GM19397 (cell line): ENCODE results near the gene CFAP221.

ENCODE experiments used
- ATAC-seq: cut with Tn5 transposase; IDR thresholded peaks from one replicate; pipeline ENCODE4 v1.9.1; 2021; ENCODE audit warnings: mild to moderate bottlenecking, moderate library complexity; ENCODE audit not compliant: unreplicated experiment

Gene CFAP221

GRCh38 chr2:119674711-119675500 is 130.7 kb downstream of the CFAP221 start:
- no peak for ATAC-seq

DNA sequence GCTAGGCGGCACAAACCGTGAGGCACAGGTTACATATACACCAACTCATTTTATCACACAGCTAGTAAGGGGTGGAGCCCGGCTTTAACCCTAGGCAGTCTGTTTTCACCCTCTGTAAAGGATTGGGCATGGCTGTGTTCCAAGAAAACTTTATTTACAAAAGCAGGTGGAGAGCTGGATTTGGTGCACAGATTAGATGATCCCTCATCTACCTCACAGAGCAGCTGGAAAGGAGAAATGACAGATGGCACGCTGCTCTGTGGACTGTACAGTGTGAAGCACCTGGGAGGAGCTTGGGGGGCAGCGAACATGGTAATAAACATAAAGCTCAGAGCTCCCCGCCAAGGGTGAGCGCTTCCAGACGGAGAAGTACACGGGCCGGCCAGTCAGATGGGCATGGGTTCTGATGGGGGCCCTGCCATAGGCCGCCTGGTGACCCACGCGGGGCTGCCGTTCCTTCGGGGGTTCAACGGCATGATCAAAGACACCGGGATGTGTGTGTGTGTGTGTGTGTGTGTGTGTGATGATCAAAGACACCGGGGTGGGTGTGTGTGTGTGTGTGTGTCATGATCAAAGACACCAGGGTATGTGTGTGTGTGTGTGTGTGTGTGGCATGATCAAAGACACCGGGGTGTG is 133.9 kb downstream of the CFAP221 start:
- ATAC-seq: no peak

- no peak for ATAC-seq
Observed at GRCh38 chr2:119679526-119679837, 135.2 kb downstream of the CFAP221 start.

GRCh38 chr2:119679846-119680245 is 135.6 kb downstream of the CFAP221 start:
- ATAC-seq: no peak

DNA sequence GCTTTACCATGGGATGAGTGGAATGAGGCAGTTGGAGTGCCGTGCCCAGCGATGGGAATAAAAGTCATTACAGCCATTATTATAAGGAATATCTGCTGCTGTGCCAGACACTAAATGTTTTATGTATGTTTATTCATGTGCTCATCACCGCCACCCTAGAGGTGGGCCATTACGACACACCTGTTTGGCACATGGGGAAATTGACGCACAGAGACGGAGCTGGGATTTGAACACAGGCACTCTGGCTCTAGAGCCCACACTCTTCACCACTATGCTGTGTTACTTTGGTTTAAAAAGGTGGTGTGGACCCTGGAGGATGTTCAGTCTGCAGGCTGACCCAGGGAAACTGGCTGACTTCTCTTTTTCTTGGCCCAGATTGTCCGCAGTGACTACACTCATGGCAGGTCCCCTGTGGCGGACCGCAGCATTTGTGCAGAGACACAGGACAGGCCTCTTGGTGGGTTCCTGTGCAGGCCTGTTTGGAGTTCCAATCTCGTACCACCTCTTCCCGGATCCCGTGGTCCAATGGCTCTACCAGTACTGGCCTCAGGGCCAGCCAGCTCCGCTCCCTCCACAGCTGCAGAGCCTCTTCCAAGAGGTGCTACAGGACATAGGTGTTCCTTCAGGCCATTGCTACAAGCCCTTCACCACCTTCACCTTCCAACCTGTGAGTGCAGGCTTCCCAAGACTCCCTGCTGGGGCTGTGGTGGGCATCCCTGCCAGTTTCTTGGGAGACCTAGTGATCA is 136.4 kb downstream of the CFAP221 start:
- ATAC-seq: no peak

DNA sequence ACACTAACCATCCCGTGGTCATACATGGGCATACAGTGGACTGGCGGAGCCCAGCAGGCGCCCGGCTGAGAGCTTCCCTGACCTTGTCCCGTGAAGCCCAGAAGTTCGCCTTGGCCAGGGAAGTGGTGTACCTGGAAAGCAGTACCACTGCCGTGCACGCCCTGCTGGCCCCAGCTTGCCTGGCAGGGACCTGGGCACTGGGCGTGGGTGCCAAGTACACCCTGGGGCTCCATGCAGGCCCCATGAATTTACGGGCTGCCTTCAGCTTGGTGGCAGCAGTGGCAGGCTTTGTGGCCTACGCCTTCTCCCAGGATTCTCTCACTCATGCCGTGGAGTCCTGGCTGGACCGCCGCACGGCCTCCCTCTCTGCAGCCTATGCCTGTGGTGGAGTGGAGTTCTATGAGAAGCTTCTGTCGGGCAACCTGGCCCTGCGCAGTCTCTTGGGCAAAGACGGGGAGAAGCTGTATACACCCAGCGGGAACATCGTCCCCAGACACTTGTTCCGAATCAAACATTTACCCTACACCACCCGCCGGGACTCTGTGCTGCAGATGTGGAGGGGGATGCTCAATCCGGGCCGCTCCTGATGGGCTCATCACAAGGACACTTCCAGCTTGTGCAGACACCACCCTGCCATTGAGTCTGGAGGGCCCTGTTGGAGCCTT is 137.1 kb downstream of the CFAP221 start:
- ATAC-seq: no peak

DNA sequence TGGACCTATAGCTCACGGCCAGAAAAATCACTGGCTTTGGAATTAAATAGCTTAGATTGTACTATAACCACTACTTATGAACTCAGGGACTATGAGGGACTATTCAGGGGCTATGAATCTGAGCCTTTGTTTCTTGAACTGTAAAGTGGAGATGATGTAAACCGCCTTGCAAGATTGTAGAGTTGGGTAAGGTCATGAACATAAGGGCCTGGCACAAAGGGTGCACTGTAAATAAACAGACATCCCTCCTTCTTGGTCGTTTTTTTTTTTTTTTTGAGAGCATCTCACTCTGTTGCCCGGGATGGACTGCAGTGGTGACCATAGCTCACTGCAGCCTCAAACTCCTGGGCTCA is 137.6 kb downstream of the CFAP221 start:
- no peak for ATAC-seq

DNA sequence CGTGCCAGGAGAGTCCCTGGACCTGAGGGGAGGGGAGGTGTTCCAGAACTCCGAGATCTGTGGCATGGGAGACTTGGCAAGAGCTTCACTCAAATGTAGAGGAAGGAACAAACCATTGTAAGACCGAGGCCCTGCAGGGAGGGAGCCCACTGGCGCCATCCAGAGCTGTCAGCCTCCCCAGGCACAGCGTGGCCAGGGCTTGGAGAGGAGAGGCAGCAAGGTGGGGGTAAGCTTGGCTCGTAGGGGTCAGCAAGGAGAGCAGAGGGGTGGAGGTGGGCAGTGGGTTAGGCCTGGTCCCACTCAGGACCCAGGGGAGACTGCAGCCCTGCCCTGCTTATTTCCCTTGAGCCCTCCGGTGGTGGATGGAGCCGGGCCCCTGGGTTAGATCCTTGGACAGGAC is 138.3 kb downstream of the CFAP221 start:
- ATAC-seq: no peak

DNA sequence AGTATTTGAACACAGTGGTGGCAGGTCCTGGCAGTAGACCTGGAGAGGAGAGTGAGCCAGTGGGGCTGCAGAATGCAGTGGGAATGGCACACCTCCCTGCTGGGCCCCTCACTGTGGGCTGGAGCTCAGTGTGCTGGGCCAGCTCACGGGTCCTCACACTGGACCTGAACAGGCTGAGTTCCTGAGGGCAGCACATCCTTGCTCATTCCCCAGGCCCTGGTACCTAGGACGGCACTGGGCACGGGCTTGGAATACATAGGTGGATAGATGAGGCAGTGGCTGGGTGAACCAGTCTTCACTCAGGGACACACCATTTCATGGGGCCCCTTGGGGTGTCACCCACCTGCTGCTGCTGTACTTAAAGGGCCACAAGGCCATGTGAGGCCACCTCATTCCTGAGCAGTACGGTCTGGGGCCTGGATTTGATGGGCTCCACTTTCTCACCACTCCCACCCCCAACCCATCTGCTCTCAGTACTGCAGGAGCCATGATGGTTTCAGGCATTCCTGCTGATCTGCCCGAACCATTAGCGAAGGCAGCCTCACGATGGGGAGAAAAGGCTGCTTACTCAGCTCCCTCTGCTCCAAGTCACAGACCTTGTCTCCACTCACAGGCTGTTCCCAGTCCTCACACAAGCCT is 138.9 kb downstream of the CFAP221 start:
- ATAC-seq: no peak

DNA sequence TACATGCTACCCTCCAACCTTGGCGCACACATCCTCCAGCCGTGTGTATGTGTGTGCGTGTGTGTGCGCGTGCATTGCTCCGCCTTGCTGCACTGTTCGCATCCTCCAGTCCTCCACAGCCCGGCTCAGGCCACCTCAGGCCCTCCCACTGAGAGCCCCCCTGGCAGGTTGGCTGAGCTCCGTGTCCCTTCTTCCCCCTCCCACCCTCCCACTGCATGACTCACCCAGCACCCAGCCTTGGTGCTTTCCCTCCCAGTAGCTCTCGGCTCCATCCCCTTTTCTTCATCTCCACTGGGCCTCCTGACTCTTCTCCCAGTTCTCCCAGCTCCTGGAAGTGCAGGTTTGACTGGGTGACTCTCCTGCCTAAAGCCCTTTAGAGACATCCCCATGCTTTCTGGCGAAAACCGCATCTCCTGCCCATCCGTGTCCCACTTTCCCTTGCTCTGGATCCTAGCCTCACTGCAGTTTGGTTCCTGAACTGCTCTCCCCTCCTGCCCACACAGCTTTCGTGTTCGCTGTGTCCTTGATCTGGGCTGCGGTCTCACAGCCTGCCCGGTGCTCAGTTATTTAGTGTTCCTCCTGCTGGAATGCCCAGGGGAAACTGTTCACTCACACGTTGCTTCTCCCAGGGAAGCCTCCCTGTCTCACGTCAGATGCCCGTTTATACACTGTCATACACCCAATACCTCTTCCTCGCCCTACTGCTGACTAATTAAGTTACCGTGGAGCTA is 139.6 kb downstream of the CFAP221 start:
- ATAC-seq: no peak

DNA sequence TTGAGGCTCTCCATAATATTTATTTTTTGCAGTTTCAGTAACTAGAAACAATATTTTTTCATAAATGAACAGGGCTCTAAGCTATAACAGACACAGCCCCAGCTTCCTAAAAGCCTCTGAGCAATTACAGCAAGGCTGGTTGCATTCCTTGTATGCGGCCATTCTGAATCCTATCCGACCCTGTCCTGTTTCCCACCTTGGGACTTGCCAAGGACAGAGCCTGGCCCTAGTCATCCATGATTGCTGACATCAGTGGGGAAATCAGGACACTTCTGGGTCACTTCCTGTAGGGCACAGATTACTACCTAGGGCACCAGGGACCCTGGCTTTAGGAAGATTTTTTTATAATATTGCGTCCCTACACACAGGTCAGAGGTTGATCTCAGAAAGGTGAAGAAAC is 140.3 kb downstream of the CFAP221 start:
- ATAC-seq: no peak

DNA sequence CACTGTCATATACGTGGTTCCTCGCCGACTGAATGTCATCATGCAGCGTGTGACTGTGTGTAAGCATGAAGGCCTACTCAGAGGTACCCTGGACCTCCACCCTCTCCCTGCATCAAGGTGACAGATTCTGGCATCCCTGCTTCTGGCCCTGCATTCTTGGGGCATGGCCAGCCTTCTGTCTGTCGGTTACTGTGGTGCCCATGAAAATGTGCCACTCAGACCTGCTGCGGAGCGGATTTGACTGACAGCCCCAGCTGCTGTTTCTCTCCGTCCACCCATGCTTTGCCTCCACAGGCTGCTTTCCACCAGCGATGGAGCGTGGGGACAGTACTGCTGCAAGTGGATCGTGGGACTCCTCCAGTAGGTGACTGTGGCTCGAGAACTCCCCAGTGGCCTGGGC is 144.4 kb downstream of the CFAP221 start:
- ATAC-seq: no peak

GRCh38 chr2:119689218-119689617 is 145.0 kb downstream of the CFAP221 start:
- no peak for ATAC-seq

DNA sequence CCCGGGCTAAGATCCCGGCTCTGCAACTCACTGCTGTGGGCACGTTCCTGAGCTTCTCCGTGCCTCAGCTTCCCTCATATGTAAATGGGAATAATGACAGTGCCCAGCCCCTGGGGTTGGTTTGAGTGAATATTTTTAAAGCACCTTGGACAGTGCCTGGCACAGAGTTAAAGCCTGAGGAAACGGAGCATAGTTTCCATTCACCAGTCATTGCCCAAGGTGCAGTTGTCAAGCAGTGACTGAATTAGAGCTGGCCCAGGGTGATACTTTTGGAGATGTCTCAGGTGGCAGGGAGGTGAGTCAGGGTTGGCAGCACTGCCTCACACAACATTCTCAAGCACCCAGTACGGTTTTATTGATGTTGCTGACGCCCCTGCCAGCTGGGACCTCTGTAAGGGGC is 146.9 kb downstream of the CFAP221 start:
- no peak for ATAC-seq

GRCh38 chr2:119691651-119692245 is 147.5 kb downstream of the CFAP221 start:
- ATAC-seq: no peak

DNA sequence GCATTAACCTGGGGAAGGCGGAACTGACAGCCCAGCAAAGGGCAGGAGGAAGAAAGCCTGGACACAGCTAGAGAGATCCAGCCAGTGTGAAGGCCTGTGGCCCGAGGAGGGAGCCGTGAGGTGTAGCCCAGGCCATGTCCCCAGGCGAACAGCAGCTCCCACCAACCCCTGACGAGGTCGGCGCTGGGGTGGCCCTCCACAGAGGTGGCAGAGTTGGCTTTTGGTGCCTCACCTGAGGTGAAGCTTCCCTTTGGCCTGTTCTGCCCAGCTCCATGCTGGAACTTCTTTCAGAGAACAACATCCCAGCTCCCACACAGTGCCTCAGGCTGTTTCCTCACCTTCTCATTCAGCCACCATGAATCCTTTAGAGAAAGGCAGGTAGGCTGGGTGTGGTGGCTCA is 148.1 kb downstream of the CFAP221 start:
- no peak for ATAC-seq

DNA sequence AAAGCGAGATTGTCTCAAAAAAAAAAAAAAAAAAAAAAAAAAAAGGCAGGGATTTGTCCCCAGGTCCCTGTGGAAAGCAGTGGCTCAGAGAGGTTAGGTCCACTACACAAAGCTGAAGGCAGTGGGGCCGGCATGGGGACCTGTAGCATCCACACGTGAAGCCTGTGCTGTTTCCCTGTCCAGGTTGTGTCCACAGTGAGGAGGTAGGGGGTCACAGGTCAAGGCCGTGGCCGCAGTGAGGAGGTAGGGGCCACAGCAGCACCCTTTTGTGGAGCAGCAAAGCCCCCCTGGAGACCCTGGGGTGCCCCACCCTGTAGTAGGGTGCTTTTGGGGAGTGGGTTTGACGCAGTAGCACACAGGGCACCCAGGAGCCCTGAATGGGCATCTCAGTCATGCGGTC is 148.7 kb downstream of the CFAP221 start:
- no peak for ATAC-seq

DNA sequence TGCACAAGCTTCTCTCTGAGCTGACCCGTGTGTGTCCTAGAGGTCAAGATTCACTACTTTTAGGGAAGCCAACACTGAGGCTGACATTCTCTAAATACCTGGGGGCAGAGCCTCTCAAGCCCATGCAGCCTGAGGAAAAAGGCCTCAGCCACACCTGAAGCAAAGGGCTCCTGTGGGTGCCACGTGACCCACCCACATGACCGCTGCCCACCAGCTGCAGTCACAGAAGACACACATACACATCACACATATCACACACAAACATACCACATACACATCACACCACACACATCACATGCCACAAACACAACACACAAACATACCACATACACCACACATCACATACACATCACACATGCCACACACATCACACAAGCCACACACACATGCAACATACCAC is 149.3 kb downstream of the CFAP221 start:
- ATAC-seq: no peak

DNA sequence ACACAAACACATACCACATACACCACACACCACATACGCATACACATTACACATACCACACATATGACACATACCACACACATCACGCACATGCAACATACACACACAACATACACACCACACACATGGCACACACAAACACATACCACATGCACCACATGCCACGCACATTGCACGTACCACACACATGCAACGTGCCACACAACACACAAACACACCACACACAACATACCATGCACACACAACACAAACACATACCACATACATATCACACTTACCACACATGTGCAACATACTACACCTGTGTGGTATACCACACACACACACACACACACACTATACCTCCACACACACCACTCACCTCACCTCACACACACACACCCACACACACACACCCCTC is 149.7 kb downstream of the CFAP221 start:
- ATAC-seq: no peak

DNA sequence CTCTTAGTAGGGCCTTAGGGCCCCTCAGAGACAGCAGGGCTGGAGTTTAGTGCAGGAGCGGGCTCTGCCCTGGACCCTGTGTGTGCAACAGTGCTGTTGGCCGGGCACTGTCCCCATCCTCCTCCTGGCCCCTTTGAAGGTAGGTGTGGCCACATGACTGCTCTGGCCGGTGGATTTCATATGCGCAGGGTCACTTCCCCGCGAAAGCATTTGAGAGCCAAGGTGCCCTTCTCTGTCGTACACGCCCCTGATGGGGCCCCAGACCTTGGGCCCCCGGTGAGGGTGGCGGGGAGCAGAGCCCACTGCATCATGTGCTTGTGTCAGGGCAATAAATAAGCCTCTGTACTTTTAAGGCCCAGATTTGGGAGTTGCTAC is 150.2 kb downstream of the CFAP221 start:
- ATAC-seq: no peak
